ENCODE data around the gene ATP13A3.

ATP13A3 gene

GRCh38 chr3:194360568-194360967 is 126.2 kb downstream of the ATP13A3 start:
- no peak for TF ChIP-seq CTCF (conservative IDR thresholded peaks at IDR 0.05; ENCODE audit: low read length)
- H3K4me3 ChIP-seq (ENCODE audit: low read length) = no peak overlapping the region
- DNase-seq (ENCODE audit: low read depth) = no peak

GRCh38 chr3:194357681-194358080 is 129.1 kb downstream of the ATP13A3 start:
- no peak for TF ChIP-seq CTCF (conservative IDR thresholded peaks at IDR 0.05; ENCODE audit: low read length)
- DNase-seq (ENCODE audit: low read depth) = no peak
- H3K4me3 ChIP-seq (ENCODE audit: low read length) = no peak overlapping the region

GRCh38 chr3:194355379-194355778 is 131.4 kb downstream of the ATP13A3 start:
- no peak for DNase-seq (ENCODE audit: low read depth)
- TF ChIP-seq CTCF (conservative IDR thresholded peaks at IDR 0.05; ENCODE audit: low read length) = no peak
- no peak overlapping the region for H3K4me3 ChIP-seq (ENCODE audit: low read length)

GRCh38 chr3:194354315-194354714 is 132.5 kb downstream of the ATP13A3 start:
- DNase-seq (ENCODE audit: low read depth) = no peak
- H3K4me3 ChIP-seq (ENCODE audit: low read length) = no peak overlapping the region
- no peak for TF ChIP-seq CTCF (conservative IDR thresholded peaks at IDR 0.05; ENCODE audit: low read length)
